A549 (cell line): ENCODE data around the gene GFER. TPM values are rescaled to one million over a fixed set of nuclear protein-coding genes. Genes with fewer than 3 reads are reported as not detected.

Experiments
- ATAC-seq, 2 experiments: fragments of 200-7000 bp in 1 of 2; fragments of >200 bp in 1 of 2; cut with Nextera tagmentation in 1 of 2; cut with Tn5 transposase in 1 of 2; 3 replicates each; pipeline versions ENCODE4 v1.8.0 to v1.9.1; 2018 to 2020; ENCODE audit warnings: mild to moderate bottlenecking in 1 of 2, moderate library complexity in 1 of 2
- CTCF ChIA-PET: fragments of 300-600 bp; sonication (Branson Sonifier 250); formaldehyde crosslinking; extraction: SDS; loops from one replicate; lab custom pipeline; 2021; ENCODE audit warnings: antibody characterized with exemption, inconsistent platforms; lab: Yijun Ruan, JAX
- POLR2A ChIA-PET: fragments of 350-600 bp; formaldehyde crosslinking; extraction: SDS; loops from one replicate; lab custom pipeline; 2021; ENCODE audit warnings: antibody characterized with exemption, inconsistent platforms; lab: Yijun Ruan, JAX
- DNase-seq, 2 experiments: peaks; one replicate each; pipeline versions ENCODE4 v3.0.0 to v3.0.0-alpha.2; 2011 to 2016; ENCODE audit warnings: low read depth in 1 of 2, low spot score in 1 of 2
- FAIRE-seq: peaks from 2 replicates; lab custom pipeline; 2011; peaks lifted over from hg19 to GRCh38; lab: Jason Lieb, UNC
- H3K27ac ChIP-seq, 2 experiments: fragments of >200 bp; sonication (Bioruptor Twin); formaldehyde crosslinking; 3 replicates each; pipeline ENCODE4 v1.5.1; 2016 to 2017
- H3K4me1 ChIP-seq: fragments of >200 bp; sonication (Bioruptor Twin); formaldehyde crosslinking; 3 replicates; pipeline ENCODE4 v1.6.1; 2016
- H3K4me2 ChIP-seq: fragments of >200 bp; sonication (Bioruptor Twin); formaldehyde crosslinking; 3 replicates; pipeline ENCODE4 v1.6.1; 2016
- H3K4me3 ChIP-seq: fragments of >200 bp; sonication (Bioruptor Twin); formaldehyde crosslinking; 3 replicates; pipeline ENCODE4 v1.5.1; 2016
- H3K9me3 ChIP-seq: fragments of >200 bp; sonication (Bioruptor Twin); formaldehyde crosslinking; 3 replicates; pipeline ENCODE4 v1.6.1; 2016
- BCL3 ChIP-seq: fragments of >200 bp; sonication (Bioruptor Twin); formaldehyde crosslinking; IDR thresholded peaks from 3 replicates; pipeline ENCODE4 v1.6.1; 2016
- CBX2 ChIP-seq: fragments of 200-600 bp; sonication (generic); IDR thresholded peaks from 2 replicates; pipeline ENCODE4 v1.6.1; 2016; ENCODE audit warnings: low read depth, mild to moderate bottlenecking, borderline replicate concordance
- CBX8 ChIP-seq: fragments of 200-600 bp; sonication (generic); IDR thresholded peaks from 2 replicates; pipeline ENCODE4 v1.6.1; 2016
- EHF ChIP-seq: fragments of 250-450 bp; sonication (Bioruptor Pico); IDR thresholded peaks from 2 replicates; pipeline ENCODE4 v1.5.0; 2020; ENCODE audit warnings: mild to moderate bottlenecking
- EP300 ChIP-seq, 2 experiments: fragments of >200 bp; sonication (Bioruptor Twin); formaldehyde crosslinking; IDR thresholded peaks; 2 replicates in 1 of 2; 3 replicates in 1 of 2; pipeline ENCODE4 v1.6.1; 2016 to 2017
- FOSB ChIP-seq: fragments of 250-450 bp; sonication (Bioruptor Pico); IDR thresholded peaks from 2 replicates; pipeline ENCODE4 v1.5.0; 2020; ENCODE audit warnings: mild to moderate bottlenecking, moderate library complexity
- HDAC2 ChIP-seq: fragments of 200-600 bp; sonication (generic); IDR thresholded peaks from 2 replicates; pipeline ENCODE4 v1.6.1; 2016
- HOXB5 ChIP-seq: fragments of 250-450 bp; sonication (Bioruptor Pico); IDR thresholded peaks from 2 replicates; pipeline ENCODE4 v1.5.0; 2020; ENCODE audit warnings: mild to moderate bottlenecking, moderate library complexity
- JUN ChIP-seq, 2 experiments: fragments of >200 bp; sonication (Bioruptor Twin); formaldehyde crosslinking; IDR thresholded peaks; 2 replicates in 1 of 2; 3 replicates in 1 of 2; pipeline ENCODE4 v1.6.1; 2016 to 2017
- JUNB ChIP-seq: fragments of >200 bp; sonication (Bioruptor Twin); formaldehyde crosslinking; IDR thresholded peaks from 2 replicates; pipeline ENCODE4 v1.6.1; 2016
- MAX ChIP-seq: IDR thresholded peaks from 2 replicates; pipeline ENCODE4 v1.6.1; 2012
- MAZ ChIP-seq: fragments of 150-350 bp; IDR thresholded peaks from 2 replicates; pipeline ENCODE4 v1.6.1; 2014; ENCODE audit warnings: antibody characterized with exemption, low read depth, low read length, borderline replicate concordance
- POLR2AphosphoS2 ChIP-seq: conservative IDR thresholded peaks from 2 replicates; pipeline ENCODE4 v1.6.1; 2012; ENCODE audit warnings: low read length, improper control_type of control experiment, inconsistent platforms
- RAD21 ChIP-seq, 2 experiments: fragments of >200 bp in 1 of 2; sonication (Bioruptor Twin) in 1 of 2; formaldehyde crosslinking in 1 of 2; IDR thresholded peaks in 1 of 2; conservative IDR thresholded peaks in 1 of 2; 2 replicates in 1 of 2; 3 replicates in 1 of 2; pipeline ENCODE4 v1.6.1; 2012 to 2018; ENCODE audit warnings: inconsistent platforms in 1 of 2
- RARB ChIP-seq: fragments of 250-450 bp; sonication (Bioruptor Pico); IDR thresholded peaks from 2 replicates; pipeline ENCODE4 v1.8.0; 2021; ENCODE audit warnings: mild to moderate bottlenecking, moderate library complexity
- TP53 ChIP-seq: fragments of 250-450 bp; sonication (Bioruptor Pico); IDR thresholded peaks from 2 replicates; pipeline ENCODE4 v1.5.0; 2021; ENCODE audit warnings: mild to moderate bottlenecking, moderate library complexity
- ZNF302 ChIP-seq: fragments of 250-450 bp; sonication (Bioruptor Pico); IDR thresholded peaks from 2 replicates; pipeline ENCODE4 v1.9.0; 2021; ENCODE audit warnings: inconsistent platforms, mild to moderate bottlenecking, moderate library complexity
- ZSCAN20 ChIP-seq: fragments of 250-450 bp; sonication (Bioruptor Pico); IDR thresholded peaks from 2 replicates; pipeline ENCODE4 v1.8.0; 2022; ENCODE audit warnings: mild to moderate bottlenecking, moderate library complexity
- WGBS: methylation state at CpG from one replicate; pipeline ENCODE4 v1.1.6; 2017; ENCODE audit errors: missing lambda C conversion rate; 5-methylcytosine and 5-hydroxymethylcytosine counted together
- polyA plus RNA-seq, 4 experiments: library from polyadenylated mRNA; depleted of rRNA in 3 of 4; stranded (reverse); fragments of >200 nt; fragmentation: RNase III in 1 of 4; extraction: RNeasy Plus Mini Kit Qiagen cat#74134 plus additional on column Dnase treatment in 1 of 4; gene quantifications; 2 replicates in 3 of 4; 3 replicates in 1 of 4; pipeline ENCODE4 v1.2.3, GENCODE V29; 2011 to 2017
- TF ChIP-seq, protein P1 (sequence below): fragments of 450-650 bp; IDR thresholded peaks from 2 replicates; pipeline ENCODE4 v1.6.1; 2014; ENCODE audit warnings: antibody characterized with exemption
- TF ChIP-seq, protein P2 (sequence below): fragments of 200-600 bp; sonication (generic); IDR thresholded peaks from 2 replicates; pipeline ENCODE4 v1.6.1; 2016; ENCODE audit warnings: antibody characterized with exemption, mild to moderate bottlenecking, moderate library complexity
- TF ChIP-seq, protein P3 (sequence below): fragments of >200 bp; sonication (Bioruptor Twin); formaldehyde crosslinking; IDR thresholded peaks from 3 replicates; pipeline ENCODE4 v1.5.1; 2016

The GFER gene
- polyA plus RNA-seq, 2 of the 4 experiments (the other 2 are of a cell fraction): 12.9 to 33.9 TPM

GRCh38 chr16:1976216-1976520 lies 7.8 kb upstream of the GFER start:
- DNase-seq: no peak
- no peaks in the 10 kb centered on the region for H3K9me3 ChIP-seq
- peaks cover 11% of the 10 kb centered on the region; the same call in 2 of the 3 replicates for H3K4me1 ChIP-seq
- ATAC-seq: no peak
- no peak for FAIRE-seq
- no peak overlapping the region for H3K27ac ChIP-seq
- POLR2A ChIA-PET: interaction anchor here (5.1 kb wide), 1 partner anchor 11 kb away, joined by 17 read pairs; the partner anchor contains the start of gene RPS2
- WGBS: 96% methylated on average over 7 of the region's 8 CpGs
- CTCF ChIA-PET: interaction anchor here (1.8 kb wide), 1 partner anchor 28 kb away, joined by 6 read pairs; no protein-coding TSS in a partner anchor
- TF ChIP-seq BCL3: no peak
- no peak for TF ChIP-seq JUNB
- no peak overlapping the region for H3K4me2 ChIP-seq
- H3K4me3 ChIP-seq: no peak overlapping the region

DNA sequence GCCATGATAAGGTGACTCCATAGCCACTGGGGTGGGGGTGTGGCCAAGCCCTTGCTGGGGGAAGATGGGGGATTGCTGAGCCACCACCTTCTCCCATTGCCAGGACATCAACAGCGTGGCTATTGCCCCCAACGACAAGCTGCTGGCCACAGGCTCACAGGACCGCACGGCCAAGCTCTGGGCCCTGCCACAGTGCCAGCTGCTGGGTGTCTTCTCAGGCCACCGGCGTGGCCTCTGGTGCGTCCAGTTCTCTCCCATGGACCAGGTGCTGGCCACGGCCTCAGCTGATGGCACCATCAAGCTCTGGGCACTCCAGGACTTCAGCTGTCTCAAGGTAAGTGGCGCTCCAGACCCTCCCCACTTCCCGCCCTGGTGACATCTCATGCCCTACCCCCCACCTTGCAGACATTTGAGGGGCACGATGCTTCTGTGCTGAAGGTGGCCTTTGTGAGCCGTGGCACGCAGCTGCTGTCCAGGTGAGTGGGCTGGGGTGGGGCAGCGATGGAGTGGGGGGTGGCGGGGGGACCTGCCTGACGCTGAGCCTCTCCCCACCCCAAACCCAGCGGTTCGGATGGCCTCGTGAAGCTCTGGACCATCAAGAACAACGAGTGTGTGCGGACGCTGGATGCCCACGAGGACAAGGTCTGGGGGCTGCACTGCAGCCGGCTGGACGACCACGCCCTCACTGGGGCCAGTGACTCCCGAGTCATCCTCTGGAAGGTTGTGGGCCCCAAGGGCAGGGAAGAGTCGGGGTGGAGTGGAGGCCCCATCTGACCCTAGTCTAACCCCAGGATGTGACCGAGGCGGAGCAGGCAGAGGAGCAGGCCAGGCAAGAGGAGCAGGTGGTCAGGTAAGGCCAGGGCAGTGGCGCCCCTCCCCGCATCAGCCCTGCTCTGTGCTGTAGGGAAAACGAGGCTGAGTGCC lies 6.8 kb upstream of the GFER start:
- Histone ChIP-seq H3K4me2 (no peak overlapping the region), H3K27ac (no peak overlapping the region)
- POLR2A ChIA-PET: interaction anchor here (5.1 kb wide), 1 partner anchor 12 kb away, joined by 17 read pairs; the partner anchor contains the start of gene RPS2
- ATAC-seq: no peak
- TF ChIP-seq JUNB: no peak
- TF ChIP-seq, protein P1, sequence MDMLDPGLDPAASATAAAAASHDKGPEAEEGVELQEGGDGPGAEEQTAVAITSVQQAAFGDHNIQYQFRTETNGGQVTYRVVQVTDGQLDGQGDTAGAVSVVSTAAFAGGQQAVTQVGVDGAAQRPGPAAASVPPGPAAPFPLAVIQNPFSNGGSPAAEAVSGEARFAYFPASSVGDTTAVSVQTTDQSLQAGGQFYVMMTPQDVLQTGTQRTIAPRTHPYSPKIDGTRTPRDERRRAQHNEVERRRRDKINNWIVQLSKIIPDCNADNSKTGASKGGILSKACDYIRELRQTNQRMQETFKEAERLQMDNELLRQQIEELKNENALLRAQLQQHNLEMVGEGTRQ: no peak
- TF ChIP-seq ZSCAN20 (CRISPR knock-in tag): no peak
- no peak for TF ChIP-seq CBX8
- TF ChIP-seq POLR2AphosphoS2: no peak
- TF ChIP-seq, protein P2, sequence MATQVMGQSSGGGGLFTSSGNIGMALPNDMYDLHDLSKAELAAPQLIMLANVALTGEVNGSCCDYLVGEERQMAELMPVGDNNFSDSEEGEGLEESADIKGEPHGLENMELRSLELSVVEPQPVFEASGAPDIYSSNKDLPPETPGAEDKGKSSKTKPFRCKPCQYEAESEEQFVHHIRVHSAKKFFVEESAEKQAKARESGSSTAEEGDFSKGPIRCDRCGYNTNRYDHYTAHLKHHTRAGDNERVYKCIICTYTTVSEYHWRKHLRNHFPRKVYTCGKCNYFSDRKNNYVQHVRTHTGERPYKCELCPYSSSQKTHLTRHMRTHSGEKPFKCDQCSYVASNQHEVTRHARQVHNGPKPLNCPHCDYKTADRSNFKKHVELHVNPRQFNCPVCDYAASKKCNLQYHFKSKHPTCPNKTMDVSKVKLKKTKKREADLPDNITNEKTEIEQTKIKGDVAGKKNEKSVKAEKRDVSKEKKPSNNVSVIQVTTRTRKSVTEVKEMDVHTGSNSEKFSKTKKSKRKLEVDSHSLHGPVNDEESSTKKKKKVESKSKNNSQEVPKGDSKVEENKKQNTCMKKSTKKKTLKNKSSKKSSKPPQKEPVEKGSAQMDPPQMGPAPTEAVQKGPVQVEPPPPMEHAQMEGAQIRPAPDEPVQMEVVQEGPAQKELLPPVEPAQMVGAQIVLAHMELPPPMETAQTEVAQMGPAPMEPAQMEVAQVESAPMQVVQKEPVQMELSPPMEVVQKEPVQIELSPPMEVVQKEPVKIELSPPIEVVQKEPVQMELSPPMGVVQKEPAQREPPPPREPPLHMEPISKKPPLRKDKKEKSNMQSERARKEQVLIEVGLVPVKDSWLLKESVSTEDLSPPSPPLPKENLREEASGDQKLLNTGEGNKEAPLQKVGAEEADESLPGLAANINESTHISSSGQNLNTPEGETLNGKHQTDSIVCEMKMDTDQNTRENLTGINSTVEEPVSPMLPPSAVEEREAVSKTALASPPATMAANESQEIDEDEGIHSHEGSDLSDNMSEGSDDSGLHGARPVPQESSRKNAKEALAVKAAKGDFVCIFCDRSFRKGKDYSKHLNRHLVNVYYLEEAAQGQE: no peak
- no peak for TF ChIP-seq HOXB5 (CRISPR knock-in tag)
- TF ChIP-seq RAD21 (conservative IDR thresholded peaks at IDR 0.05 in 1 of 2, IDR thresholded peaks at IDR 0.05 in 1 of 2): no peak
- no peak for TF ChIP-seq ZNF302
- TF ChIP-seq FOSB (CRISPR knock-in tag): no peak
- no peak for TF ChIP-seq EP300 (IDR thresholded peaks at IDR 0.05)
- TF ChIP-seq HDAC2: no peak
- no peak for TF ChIP-seq EHF (CRISPR knock-in tag)
- TF ChIP-seq CBX2: no peak
- TF ChIP-seq, all 56 proteins: peak for 0
- CTCF ChIA-PET: interaction anchor here (0.9 to 1.3 kb wide), 6 partner anchors 11 to 163 kb away, joined by 3 to 6 read pairs (median 4); partner anchors contain the start of gene NDUFB10
- DNase-seq: no peak
- no peak overlapping the region for H3K4me3 ChIP-seq
- no peaks in the 10 kb centered on the region for H3K9me3 ChIP-seq
- H3K4me1 ChIP-seq: peaks cover 20% of the 10 kb centered on the region
- 88% methylated on average over 29 of the region's 33 CpGs for WGBS
- FAIRE-seq: no peak

GRCh38 chr16:1977875-1978268 lies 6.1 kb upstream of the GFER start:
- DNase-seq: no peak
- ATAC-seq: no peak
- ChIA-PET CTCF (interaction anchor here (1.3 kb wide), 2 partner anchors 12 to 19 kb away, joined by 3 to 5 read pairs; partner anchors contain the start of gene NDUFB10), POLR2A (interaction anchor here (5.1 kb wide), 1 partner anchor 13 kb away, joined by 17 read pairs; the partner anchor contains the start of gene RPS2)
- TF ChIP-seq JUN (IDR thresholded peaks at IDR 0.05) (no peak), MAZ (no peak), TP53 (CRISPR knock-in tag) (no peak), RARB (CRISPR knock-in tag) (no peak), MAX (no peak)
- TF ChIP-seq, protein P3, sequence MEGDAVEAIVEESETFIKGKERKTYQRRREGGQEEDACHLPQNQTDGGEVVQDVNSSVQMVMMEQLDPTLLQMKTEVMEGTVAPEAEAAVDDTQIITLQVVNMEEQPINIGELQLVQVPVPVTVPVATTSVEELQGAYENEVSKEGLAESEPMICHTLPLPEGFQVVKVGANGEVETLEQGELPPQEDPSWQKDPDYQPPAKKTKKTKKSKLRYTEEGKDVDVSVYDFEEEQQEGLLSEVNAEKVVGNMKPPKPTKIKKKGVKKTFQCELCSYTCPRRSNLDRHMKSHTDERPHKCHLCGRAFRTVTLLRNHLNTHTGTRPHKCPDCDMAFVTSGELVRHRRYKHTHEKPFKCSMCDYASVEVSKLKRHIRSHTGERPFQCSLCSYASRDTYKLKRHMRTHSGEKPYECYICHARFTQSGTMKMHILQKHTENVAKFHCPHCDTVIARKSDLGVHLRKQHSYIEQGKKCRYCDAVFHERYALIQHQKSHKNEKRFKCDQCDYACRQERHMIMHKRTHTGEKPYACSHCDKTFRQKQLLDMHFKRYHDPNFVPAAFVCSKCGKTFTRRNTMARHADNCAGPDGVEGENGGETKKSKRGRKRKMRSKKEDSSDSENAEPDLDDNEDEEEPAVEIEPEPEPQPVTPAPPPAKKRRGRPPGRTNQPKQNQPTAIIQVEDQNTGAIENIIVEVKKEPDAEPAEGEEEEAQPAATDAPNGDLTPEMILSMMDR: no peak
- FAIRE-seq: no peak
- Histone ChIP-seq H3K9me3 (no peaks in the 10 kb centered on the region), H3K27ac (no peak overlapping the region), H3K4me2 (no peak overlapping the region), H3K4me3 (no peak overlapping the region), H3K4me1 (peaks cover 23% of the 10 kb centered on the region)
- WGBS: 98% methylated on average over 7 of the region's 18 CpGs
